ENCODE data around the gene RAB35.

The RAB35 gene

DNA sequence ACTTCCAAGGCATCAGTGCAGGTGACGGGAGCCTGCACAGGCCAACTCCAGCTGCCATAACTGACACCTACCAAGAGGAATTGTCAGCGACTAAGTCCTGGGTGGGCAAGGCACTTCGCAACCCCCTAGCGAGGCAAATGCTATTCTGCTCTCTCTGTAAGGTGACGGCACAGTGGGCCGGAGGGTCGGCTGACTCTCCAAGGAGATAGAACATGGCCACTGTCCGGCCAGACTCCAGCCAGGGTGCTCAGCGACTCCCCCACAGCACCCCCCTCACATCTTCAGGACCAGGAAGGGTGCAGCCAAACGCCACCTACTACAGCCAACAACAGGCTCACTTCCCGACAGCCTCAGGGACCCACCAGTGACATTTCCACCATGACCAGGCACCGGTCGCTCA is 13.2 kb downstream of the RAB35 start:
- DNase-seq (ENCODE audit: low spot score) = no peak

DNA sequence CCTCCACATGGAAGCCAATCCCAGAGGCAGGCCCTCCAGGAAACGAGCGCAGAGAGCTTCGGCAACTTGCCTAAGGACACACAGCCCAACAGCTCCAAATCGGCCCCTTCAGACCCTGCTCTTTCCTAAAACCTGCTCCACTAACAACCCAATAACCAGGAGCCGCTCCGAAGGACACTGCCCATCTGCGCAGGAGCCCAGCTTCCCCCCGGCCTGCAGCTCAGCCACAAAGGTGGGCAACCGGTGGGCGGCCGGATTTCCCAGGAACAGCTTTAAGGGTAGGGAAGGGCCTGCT is 13.6 kb downstream of the RAB35 start:
- no peak for DNase-seq (ENCODE audit: low spot score)

DNA sequence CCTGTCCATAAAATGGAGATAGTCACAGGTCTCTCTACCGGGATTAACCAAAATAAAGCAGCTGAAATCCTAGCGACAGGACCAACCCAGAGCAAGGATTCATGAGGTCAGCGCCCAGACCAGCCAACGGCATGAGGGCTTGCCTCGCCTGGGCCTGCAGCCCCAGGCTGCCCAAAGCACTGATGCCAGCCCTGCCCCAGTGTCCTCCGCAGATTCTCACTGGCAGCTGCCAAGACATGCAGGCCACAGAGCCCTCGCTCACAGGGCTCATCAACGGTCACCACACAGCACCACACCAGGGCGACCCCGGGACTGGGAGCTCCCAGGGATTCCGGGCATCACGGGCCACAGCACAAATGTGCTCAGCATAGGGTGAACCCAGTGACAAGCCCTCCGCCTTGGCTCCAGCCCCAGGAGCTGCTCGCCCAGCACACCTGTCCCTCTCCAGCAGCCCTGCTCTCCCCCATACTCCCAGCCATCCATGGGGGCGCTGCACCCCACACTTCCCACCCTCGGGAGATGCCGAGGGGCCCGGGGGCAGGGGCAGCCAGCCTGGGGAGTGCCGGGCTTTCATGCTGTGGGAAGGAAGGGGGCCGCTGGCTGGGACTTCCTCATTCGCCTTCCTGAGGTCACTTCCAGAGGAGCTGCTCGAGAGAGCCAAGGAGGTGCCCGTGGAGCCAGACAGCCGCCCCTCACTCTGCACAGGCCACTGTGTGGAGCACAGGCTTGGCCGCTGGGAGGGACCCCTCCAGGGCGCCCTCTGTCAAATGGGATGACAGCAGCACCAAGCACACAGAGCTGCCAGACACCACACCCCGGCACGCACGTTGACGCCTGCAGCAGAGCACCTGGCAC is 14.1 kb downstream of the RAB35 start:
- DNase-seq (ENCODE audit: low spot score) = no peak

DNA sequence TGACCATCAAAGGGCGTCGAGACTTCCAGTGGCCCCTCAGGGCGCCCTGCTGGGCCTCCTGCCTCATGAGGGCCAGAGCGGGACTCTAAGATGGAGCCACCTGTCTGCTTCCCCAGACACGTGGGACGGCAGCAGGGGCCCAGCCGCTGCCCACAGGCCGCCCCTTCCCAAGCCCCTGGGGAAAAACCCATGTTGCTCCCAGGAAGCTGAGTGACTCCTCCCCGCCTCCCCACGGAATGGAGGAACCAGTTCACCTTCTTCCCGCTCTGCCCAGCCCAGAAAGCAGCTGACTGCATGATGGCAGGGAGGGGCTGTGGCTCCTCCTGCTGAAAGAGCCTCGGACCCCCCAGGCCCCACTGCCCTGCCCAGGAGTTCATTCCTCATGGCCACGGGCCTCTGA is 14.9 kb downstream of the RAB35 start:
- DNase-seq (ENCODE audit: low spot score) = no peak

DNA sequence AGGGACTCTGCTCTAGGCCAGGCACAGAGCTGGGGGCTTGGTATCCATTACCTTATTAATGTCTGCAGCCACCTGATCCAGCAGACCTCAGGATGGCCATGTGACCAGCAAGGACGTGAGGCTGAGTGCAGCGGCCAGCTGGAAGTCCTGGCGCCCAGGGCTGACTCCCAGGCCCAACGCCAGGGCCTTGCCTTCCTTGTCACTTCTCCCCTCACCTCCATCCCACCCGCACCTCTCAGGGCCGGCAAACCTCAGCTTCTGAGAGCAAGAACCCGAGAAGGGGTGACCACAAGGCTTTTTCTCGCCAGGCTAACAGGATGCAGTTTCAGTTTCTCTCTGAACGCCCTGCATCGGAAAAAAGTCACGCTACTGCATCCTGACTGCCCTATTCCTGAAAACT is 15.4 kb downstream of the RAB35 start:
- no peak for DNase-seq (ENCODE audit: low spot score)

DNA sequence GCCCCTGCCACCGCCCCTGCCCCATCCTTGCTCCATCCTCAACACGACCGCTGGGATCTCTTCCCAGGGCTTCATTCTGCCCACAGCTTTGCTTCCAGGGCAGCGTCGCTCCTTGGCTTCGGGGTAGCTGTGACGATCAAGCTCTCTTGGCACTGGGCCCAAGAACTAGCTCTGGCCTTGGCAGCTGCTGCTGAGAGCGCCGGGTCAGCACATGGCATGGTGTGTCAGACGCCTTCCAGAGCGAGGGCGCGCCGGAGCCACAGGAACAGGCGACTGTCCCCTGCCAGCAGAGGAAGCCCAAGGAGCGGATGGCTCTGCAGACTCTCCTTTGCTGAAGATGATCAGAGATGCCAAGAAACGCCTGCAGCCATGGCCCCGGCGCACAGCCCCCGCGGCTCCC is 15.9 kb downstream of the RAB35 start:
- no peak for DNase-seq (ENCODE audit: low spot score)

DNA sequence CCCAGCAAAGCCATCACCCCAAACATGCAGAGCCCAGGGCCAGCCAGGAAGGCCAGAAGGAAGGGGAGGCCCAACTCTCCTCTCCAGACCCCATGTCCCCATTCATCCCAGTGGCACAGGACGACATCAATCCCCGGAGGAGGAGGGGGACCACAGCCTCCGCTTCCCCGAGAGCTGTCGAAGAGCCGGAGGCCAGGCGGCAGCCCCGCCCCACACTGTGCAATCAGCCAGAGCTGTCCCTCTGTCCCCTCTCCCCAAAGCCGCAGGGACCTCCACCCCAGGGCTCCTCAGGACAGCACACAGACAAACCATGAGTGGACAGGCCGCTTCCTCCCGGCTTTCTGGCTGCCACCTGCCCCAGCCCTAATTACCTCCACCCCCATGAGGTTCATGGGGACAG is 16.8 kb downstream of the RAB35 start:
- no peak for DNase-seq (ENCODE audit: low spot score)

DNA sequence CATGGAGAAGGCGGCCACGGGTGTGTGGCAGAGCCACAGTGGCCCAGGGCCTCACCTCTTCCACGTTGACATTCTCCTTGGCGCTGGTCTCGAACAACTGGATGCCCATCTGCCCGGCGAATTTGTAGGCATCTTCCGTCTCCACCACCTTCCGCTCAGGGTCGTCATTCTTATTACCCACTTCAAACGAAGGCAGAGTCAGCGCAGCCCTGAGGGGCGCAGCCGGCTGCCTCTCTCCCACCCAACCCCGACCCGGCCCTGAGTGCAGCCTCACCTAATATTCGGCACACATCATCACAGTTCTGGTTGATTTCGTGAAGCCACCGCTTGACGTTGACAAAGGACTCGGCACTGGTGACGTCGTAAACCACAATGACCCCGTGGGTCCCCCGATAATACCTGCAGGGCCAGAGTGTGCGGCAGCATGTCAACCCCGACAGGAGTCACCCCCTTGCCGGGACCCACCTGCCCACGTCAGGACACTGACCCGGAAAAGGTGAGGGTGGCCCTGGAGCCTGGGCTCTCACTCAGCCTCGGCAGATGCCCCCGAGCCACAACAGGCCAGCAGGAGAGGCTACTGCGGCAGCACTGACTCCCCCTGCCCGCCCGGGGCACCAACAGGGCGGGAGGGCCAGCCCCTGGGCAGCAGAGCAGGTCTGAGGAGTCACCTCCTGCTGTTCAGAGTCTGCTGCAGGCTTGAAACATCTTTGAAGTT is 17.6 kb downstream of the RAB35 start:
- no peak for DNase-seq (ENCODE audit: low spot score)

DNA sequence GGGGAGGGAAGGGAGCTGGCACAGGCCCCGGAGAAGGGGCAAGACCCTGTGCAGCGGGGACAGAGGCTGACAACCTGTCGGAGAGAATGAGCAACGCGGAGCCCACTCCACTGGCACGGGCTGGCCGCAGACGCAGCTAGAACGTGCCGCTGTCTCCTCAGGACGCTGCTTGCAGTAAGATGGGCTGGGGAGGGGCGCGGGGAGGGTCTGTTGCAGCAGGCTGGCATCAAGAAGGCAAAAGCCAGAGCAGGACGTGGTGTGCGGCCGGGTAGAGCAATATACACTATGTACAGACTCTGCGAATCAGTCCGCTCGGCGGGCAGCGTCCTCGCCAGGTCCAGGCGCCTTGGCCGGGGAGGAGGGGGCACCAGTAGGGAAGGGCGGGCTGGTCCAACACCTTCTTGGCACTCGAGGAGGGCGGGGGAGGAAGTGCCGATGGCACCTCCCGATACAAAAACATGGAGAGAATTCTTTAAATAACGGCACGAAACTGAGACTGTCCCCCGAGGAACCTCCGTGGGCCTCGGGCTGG is 19.8 kb downstream of the RAB35 start:
- no peak for DNase-seq (ENCODE audit: low spot score)

DNA sequence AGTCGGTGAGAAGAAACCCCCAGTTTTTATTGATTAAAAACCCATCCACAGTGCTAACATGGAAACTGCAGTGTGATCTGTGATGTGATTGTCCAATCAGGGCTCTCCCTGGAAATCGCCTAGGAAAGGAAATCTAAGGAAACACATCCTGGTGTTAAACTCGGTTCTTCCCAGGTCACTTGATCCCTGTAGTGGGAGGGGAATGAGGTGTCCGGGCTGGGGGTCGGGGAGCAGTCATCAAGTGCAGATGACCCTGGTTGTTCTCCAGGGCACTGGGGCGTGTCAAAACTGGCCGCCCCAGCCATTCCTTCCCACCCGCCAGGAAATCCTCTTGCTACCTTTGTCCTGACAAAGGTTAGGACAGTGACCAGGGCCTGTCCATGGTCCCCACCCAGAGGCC is 20.8 kb downstream of the RAB35 start:
- DNase-seq (ENCODE audit: low spot score) = no peak

DNA sequence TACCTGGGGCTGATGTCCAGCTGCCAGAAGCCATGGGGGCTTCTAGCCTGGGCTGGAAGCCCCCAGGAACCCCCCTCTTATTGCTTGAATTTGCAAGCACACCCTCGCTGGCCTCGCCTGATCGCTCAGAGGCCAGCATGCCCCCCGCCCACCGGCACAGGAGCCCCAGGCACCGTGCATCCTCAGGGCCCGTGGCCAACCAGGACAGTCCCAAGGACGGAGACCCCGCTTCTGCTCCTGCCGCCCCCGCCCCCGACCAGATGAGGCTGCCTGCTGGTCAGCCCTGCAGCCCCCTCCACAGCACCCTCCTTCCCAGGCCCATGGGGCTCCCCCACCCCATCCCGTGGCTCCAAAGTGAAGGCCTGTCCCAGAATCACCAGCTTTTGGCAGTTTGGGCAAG is 21.2 kb downstream of the RAB35 start:
- DNase-seq (ENCODE audit: low spot score) = no peak

DNA sequence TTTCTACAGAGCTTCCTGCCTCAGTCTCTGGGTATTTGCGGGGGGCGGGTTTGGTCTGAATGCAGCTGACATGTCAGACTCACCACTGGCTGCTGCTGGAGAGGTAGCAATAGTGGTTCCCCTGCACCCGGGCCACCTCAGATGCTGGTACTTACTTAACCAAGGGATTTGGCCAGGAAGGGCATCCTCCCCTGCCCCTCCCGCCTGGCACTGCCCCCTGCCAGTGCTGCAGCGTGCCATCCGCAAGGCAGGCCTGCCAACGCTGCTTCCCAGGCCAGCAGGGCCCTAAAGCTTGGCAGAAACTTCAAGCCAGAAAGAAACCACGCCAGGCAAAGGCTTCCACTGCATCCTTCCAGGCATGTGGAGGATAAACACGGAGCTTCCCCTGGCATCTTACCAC is 22.1 kb downstream of the RAB35 start:
- DNase-seq (ENCODE audit: low spot score) = no peak

DNA sequence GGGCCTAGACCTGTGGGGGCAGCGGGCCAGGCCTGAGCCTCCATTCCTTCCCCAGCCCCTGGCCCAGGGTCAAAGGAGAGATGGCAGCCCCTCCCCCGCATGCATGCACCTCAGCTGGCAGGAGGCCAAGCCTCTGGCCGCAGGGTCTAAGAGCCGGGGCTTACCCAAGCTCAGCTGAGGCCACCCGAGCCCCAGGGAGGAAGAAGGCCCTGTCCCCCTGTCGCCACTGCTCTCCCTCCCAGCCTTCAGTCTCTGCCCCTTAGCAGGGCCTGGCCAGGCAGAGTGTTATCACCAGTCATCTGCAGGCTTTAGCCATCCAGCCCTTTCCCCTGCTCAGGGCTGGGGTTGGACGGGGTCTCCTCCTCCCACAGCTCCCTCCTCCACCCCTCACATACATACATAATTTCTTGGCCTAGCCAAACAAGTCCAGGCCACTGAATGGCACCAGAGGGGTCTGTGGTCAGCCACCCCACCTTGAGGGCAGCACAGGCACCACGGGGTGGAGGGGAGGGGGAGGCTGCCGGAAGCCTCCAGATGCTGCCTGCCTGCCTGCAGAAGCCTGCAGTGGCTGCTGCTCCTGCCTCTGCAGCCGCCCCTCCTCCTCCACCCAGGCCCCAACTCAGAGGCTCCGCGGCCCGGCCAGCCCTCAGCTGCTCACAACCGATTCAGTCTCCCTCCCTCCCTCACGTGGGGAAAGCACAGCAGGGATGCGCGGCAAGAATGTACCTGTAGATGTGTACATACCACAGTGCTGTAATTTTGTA is 22.8 kb downstream of the RAB35 start:
- no peak for DNase-seq (ENCODE audit: low spot score)

DNA sequence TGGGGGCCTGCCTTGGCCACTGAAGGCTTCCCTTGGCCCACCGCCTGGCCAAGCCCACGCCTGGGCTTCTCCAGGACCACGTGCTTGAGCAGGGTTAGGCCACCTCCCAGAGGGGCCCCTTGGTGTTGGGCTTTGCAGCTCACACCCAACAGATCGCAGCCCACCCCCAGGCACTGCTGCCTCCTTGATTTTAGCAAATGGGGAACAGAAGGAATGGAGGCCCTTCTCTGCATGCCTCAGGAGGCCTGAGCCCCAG is 23.3 kb downstream of the RAB35 start:
- DNase-seq (ENCODE audit: low spot score) = no peak

DNA sequence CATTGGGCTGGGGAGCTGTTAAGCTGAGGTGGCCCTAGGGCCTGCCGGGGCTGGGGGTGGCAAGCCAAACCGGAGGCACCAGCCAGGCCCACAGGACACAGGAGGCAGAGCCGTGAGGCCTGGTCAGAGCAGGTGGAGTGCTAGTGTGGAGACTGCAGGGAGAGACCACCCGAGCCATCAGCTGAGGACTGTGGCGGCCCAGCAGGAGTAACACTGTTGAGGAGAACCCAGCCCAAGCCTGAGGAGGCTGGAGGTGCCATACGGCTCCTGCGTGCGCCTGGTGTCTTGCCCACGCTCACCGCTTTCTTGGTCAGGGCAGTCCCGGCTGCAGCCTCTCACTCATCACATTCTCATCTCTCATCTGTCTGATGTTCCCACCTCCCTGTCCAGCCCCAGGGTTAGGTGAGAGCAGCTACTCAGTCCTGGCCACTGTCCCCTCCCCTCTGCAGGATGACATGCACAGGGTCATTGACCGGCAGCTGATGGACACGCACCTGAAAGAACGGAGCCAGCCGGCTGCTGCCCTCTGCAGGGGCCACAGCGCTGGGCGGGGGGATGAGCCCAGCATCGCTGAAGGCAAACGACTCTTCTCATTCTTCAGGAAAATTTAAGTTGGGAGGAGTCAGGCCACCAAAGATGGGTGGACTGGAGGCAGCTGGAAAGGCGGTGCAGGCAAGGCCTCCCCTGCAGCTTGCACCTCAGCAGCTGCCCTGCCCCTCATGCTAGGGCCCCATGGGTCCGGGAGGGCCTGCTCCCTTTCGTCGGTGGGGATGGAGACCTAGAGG is 23.8 kb downstream of the RAB35 start:
- DNase-seq (ENCODE audit: low spot score) = no peak

DNA sequence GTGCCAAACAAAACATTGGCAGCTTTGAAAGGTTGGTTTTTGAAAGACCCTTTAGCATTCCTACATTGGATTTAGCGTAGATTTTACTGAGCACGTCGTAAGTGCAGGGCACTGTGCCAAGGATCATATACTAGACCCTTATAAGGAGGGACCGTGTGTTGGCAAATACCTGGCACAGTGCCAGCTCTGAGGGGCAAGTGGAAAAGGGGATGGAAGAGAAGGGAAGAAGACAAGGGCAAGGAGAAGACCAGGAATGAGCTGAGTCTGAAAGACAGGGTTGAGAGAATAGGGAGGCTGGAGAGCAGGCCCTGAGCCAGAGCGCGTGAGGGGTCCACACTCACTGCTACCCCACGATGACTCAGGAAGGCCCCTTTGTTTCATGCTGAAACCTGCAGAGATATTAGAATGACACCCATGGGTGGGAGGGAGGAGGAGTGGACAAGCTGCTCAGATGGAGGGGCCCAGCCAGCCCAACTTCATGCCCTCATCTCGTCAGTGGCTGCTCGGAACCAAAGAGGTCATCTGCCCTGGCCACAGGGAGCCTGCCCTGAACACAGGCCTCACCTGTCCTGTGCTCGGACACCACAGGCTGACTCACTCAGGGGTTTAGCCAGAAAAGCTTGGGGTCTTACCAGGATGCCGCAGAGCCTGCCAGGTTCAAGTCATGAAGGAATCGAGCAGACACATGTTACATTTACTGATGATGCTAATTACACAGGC is 25.0 kb downstream of the RAB35 start:
- DNase-seq (ENCODE audit: low spot score) = no peak

DNA sequence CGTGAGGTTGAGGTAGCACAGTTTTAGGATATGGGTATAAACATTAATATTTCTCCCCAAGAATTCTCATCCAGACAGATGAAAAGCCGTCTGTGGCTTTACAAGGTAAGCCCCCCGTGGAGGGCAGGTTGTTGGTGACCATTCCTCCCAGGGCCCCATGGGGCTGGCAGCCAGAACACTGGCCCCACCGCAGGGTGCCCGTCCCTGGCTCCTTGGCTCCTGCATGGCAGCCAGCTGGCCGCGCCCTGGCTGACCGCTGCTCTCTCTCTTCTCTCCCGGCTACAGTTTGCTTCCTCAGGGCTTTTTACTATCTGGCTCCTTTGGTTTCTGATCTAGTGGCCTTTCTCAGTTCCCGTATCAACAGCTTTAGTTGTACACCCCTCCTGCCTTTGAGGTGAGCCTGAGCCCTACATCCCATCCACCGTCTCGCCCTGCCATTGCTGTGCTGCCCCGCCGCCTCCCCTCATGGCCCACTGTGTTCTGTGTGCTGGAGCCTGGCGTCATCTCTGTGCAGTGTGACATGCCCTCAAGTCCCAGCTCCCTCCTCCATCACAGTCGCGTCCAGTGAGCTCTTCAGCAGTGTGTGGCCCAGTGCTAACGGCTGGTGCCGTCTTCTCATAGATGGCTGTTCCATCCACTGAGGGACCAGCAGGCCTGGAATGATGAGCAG is 25.8 kb downstream of the RAB35 start:
- DNase-seq (ENCODE audit: low spot score) = no peak

DNA sequence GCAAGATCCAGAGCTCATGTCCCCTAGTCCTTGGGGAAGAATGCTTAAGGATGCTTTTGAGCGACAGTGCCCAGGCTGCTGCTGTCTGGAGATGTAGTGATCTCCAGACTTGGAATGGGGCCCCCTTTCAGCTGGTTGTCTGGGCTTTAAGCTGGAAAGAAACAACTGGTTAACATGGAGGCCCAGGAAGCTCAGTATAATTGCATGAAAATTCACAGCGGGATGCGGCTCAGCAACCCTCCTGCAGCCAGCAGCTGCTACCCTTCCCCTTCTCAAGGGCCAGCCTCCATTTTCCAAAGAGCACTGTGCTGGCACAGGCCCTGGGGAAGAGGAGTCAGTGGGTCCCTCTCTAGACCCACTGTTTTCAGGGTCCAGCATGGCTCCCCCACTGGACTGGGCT is 26.3 kb downstream of the RAB35 start:
- DNase-seq (ENCODE audit: low spot score) = no peak

DNA sequence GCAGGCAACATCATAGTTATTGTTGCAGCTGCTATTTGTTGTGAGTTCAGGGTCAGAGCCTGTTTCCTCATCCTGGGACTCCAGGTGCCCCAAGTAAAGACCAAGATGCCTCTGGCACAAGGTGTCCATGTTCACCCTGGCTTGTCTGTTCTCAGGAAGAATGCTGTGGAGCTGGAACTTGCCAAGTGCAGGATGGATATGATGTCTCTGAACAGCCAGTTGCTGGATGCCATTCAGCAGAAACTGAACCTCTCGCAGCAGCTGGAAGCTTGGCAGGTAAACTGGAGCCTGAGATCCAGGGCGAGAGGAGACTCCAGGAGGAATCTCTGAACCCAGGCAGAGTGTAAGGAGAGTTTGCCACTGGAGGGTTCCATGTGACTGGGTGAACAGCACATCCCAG is 26.8 kb downstream of the RAB35 start:
- no peak for DNase-seq (ENCODE audit: low spot score)

DNA sequence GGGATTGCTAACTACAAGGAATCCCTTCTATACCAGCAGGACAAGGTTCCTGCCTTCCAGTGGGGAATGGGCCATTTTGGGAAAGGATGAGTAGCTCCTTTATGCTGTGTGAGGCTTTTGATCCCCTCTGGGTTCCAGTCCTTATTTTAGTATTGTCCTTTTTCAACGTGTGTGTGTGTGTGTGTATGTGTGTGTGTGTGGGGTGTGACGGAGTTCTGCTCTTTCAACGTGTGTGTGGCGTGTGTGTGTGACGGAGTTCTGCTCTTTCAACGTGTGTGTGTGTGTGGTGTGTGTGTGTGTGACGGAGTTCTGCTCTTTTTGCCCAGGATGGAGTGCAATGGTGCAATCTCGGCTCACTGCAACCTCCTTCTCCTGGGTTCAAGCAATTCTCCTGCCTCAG is 27.4 kb downstream of the RAB35 start:
- DNase-seq (ENCODE audit: low spot score) = no peak

Data from left forelimb (tissue), 1 donor.